Urothelium cell line (cell line): ENCODE data around the gene BAZ2B.
"Not testable (repeated sequence)": the region's sequence is repeated elsewhere in the genome, so short reads cannot be mapped to it uniquely, and the experiment has no call there.

Source experiments
- DNase-seq: peaks from one replicate; pipeline ENCODE4 v3.0.0; 2011; ENCODE audit warnings: low spot score, mixed read lengths
- FAIRE-seq: peaks from 2 replicates; lab custom pipeline; 2011; peaks lifted over from hg19 to GRCh38; lab: Jason Lieb, UNC

The BAZ2B gene

DNA sequence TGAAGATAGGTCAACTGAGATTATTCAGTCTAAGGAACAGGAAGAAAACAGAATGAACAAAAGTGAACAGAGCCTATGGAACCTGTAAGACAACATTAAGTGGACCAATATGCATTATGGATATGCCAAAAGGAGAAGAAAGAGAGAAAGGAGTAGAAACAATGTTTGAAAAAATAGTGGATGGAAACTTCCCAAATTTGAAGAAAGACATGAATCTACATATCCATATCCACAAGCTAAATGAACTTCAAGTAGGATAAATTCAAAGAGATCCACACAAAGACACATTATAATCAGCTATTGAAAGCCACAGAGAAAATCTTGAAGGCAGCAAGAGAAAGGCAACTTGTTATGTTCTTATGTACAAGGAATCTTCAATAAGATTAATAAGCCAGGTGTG, 74.2 kb downstream of the BAZ2B start:
- no peak for DNase-seq
- no peak for FAIRE-seq

GRCh38 chr2:159539701-159540100, 76.6 kb downstream of the BAZ2B start:
- DNase-seq: no peak
- no peak for FAIRE-seq

DNA sequence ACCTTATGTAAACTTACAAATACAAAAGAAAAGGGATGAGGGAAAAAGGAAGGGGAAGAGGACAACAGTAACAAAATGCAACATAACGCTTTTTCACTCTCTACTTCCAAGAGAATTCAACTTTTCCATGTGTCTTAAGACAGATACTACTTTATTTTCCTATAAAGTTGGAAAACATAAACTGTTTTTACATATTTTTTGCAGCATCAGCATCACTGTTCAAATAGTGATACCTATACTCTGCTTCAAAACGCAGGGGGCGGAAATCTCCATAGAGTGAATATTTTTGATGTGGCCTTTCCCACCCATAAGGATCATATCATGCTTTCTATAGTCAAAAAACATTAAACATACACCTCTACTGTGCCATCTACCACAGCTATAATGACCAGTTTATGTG, 77.5 kb downstream of the BAZ2B start:
- FAIRE-seq: no peak

GRCh38 chr2:159535261-159535660, 81.1 kb downstream of the BAZ2B start:
- FAIRE-seq, DNase-seq: not testable (repeated sequence)

More for the DNA sequence above, 77.5 kb downstream of the BAZ2B start:
- no peak for DNase-seq

GRCh38 chr2:159531475-159531874, 84.9 kb downstream of the BAZ2B start:
- DNase-seq (no peak), FAIRE-seq (no peak)

DNA sequence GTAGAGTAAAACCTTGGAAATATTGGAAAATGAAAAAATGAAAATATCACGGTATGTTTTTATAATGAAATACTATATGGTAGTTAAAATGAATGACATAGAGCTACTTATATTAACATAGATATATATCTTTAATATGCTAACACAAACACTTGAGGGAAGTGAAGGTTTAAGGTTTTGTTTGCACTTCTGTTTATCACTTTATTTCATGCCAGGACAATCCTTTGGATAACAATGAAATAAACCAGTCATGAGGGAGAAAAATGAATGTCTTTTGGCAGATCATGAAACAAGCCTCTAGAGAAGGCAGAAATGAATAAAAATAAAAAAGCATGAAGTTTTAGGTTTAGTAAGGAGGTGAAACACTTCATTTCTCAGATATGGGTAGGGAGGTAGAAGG, 89.9 kb downstream of the BAZ2B start:
- DNase-seq (no peak), FAIRE-seq (no peak)

GRCh38 chr2:159525012-159525411, 91.3 kb downstream of the BAZ2B start:
- DNase-seq: no peak
- FAIRE-seq: no peak

- DNase-seq: no peak
- no peak for FAIRE-seq
Measured at GRCh38 chr2:159521272-159521671, 95.1 kb downstream of the BAZ2B start.

- FAIRE-seq (no peak), DNase-seq (no peak)
Measured at GRCh38 chr2:159518321-159519005, 97.9 kb downstream of the BAZ2B start.

GRCh38 chr2:159516241-159516758, 100.0 kb downstream of the BAZ2B start:
- no peak for DNase-seq

DNA sequence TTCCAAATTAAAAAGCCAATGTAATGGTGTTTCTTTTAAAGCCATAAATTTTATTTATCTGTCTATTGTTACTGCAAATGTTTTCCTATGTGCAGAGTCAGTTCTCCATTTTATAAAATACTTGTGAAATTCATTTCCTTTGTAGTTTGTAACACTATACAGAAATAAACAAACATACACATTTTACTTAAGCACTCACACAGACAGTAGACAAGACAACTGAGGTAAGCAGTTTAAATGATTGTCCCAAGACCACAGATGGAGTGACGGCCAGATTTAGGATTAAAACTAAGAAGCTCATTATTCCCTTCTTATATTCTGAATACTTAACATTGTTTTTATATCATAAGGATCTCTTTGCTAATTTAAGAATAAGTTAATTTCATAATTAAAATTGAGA, 100.9 kb downstream of the BAZ2B start:
- no peak for DNase-seq
- no peak for FAIRE-seq

More at GRCh38 chr2:159516241-159516758, 100.0 kb downstream of the BAZ2B start:
- no peak for FAIRE-seq

DNA sequence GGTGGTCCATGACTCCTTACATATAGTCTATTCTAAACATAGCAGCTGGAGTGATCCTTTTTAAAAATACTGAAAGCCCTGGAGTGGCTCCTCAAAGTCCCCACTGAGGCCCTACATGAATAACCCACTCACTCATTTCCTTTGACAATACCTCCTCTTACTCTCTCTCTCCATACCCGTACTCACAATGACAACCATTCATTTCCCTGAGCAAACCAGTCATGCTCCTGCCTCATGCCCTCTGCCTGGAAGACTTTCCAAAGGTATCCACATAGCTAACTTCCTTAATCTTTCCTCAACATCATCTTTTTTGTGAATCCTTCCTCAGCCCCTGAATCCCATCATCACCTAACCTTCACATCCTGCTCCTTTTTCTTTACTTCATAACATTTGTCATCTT, 102.6 kb downstream of the BAZ2B start:
- no peak for FAIRE-seq
- no peak for DNase-seq

GRCh38 chr2:159508140-159508539, 108.2 kb downstream of the BAZ2B start:
- DNase-seq (no peak), FAIRE-seq (no peak)

DNA sequence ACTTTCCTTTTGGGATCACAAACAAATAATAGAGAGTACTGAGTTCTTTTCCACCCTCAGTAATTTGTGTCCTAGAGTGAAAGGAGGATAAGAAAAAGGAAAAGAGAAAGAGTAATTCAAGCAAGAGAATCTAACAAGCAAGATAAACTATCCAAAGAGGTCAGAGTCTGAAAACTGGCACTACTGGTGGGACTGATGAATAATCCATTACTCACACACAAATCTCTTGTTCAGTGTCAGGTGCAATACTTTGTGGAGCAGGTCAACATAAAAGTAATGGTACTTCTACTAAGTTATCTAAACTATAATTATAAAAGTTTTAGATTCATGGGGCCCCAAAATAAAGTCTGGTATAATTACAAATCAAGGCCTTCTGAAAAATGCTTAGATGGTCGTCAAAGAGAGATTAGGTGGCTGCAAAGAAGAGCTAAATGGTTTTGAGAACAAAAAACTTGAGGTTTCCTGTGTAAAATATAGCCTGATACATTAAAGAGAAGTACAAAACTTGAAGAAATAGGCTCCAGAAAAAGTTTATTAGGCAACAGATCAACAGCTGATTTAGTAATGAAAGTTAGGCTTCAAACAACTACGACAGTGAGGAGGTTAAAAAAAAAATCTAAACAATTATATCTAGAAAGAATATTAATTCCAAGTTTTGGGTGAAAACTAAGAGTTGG, 109.4 kb downstream of the BAZ2B start:
- no peak for DNase-seq
- no peak for FAIRE-seq

- DNase-seq (no peak), FAIRE-seq (no peak)
Measured at GRCh38 chr2:159506202-159506601, 110.1 kb downstream of the BAZ2B start.

DNA sequence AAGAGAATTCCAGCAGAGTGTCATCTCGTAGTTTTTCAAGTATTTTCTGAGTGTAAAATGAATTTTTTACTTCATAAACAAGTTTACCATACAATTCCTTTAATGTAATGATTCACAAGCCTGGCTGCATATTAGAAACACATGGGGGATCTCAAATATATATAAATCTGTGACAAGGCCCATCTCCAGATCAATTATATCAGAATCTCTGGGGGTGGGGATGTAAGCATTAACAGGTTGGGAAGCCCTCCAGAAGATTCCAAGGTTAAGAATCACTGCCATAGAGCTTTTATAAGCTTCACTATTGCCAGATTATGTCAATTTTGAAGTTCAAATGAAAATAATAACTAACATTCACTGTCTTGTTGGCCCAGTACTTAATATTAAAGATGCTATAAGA, 111.2 kb downstream of the BAZ2B start:
- no peak for DNase-seq
- FAIRE-seq: no peak

- DNase-seq (no peak), FAIRE-seq (no peak)
Measured at GRCh38 chr2:159501743-159502142, 114.6 kb downstream of the BAZ2B start.

GRCh38 chr2:159497847-159498246, 118.5 kb downstream of the BAZ2B start:
- DNase-seq (no peak), FAIRE-seq (no peak)

DNA sequence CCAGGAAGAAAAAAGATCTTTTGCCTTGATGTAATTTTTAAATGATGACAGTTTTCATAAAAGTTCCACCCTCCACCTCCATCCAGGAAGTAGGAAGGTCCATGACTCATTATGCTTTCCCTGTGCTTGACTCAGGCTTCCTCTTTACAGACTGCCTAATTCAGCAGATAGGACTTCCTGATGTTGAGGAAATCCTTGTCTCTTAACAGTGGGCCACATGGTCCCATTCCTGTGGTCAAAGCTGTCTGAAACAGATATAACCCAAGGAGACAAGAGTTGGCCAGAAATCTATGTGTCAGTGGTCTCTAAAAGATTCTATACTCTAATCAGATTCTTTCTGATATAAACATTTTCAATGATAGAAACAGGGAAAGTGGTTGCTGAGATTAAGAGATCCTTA, 119.1 kb downstream of the BAZ2B start:
- peak; percentile 58 for DNase-seq
- no peak for FAIRE-seq

GRCh38 chr2:159489476-159489875, 126.9 kb downstream of the BAZ2B start:
- DNase-seq: no peak
- no peak for FAIRE-seq

GRCh38 chr2:159484532-159484931, 131.8 kb downstream of the BAZ2B start:
- DNase-seq (no peak), FAIRE-seq (no peak)

- FAIRE-seq (no peak), DNase-seq (no peak)
Measured at GRCh38 chr2:159476329-159476728, 140.0 kb downstream of the BAZ2B start.
